Measurements from ENCODE around the gene ZNF580. TPM values are rescaled to one million over a fixed set of nuclear protein-coding genes. Genes with fewer than 3 reads are reported as not detected.
A peak's percentile ranks its signal among the peaks of the same experiment; 100 is the strongest.

ZNF580 gene
- total and polyA plus RNA-seq, 5 donors from 2014 or later = 14.3 to 30.8 (median 17.2) TPM

- peaks cover 0 to 23% (median 15%) of the 10 kb centered on the region in 4 donors for H3K4me1 Mint-ChIP-seq
- H3K27ac ChIP-seq (ENCODE audit: insufficient read depth, low read length, poor library complexity, severe bottlenecking) = peak overlapping the region; percentile 97
- H3K36me3 Mint-ChIP-seq = peaks cover 31% of the 10 kb centered on the region
- H3K27ac Mint-ChIP-seq = peak overlapping the region in 2 of 3 donors; percentile 96 to 98
- H3K9me3 Mint-ChIP-seq = peaks cover 0 to 2% (median 0%) of the 10 kb centered on the region in 7 donors
- H3K4me3 Mint-ChIP-seq = peak overlapping the region in 2 of 4 donors; percentile 41 to 42
- H3K27me3 Mint-ChIP-seq = no peaks in the 10 kb centered on the region
- DNase-seq (no peak), ATAC-seq (ENCODE audit: low read depth in 2 of 2) (no peak)
- peaks cover 16% of the 10 kb centered on the region for H3K36me3 ChIP-seq (ENCODE audit: control insufficient read depth, insufficient read depth, low read length)
- H3K4me3 ChIP-seq (ENCODE audit: low read depth, low read length) = no peak overlapping the region
- peaks cover 10% of the 10 kb centered on the region for H3K4me1 ChIP-seq (ENCODE audit: control insufficient read depth, insufficient read depth, low read length, poor library complexity, severe bottlenecking)
- no peaks in the 10 kb centered on the region for H3K9me3 ChIP-seq (ENCODE audit: control insufficient read depth in 2 of 2, low read length in 2 of 2)
- no peaks in the 10 kb centered on the region for H3K27me3 ChIP-seq (ENCODE audit: control insufficient read depth, insufficient read depth, low read length)
Measured at GRCh38 chr19:55598034-55598433, 42.8 kb upstream of the ZNF580 start.

GRCh38 chr19:55598719-55599467 is 41.9 kb upstream of the ZNF580 start:
- H3K4me3 Mint-ChIP-seq = peak overlapping the region; percentile 93 to 99 (median 98)
- peaks cover 27% of the 10 kb centered on the region for H3K36me3 Mint-ChIP-seq
- ATAC-seq (ENCODE audit: low read depth in 2 of 2) = peak; percentile 59 to 60

GRCh38 chr19:55599468-55599841 is 41.3 kb upstream of the ZNF580 start, which contains the start of gene FIZ1:
FIZ1 (minus strand) TSS chr19:55599517; CDS start chr19:55597865, 1,652 bp downstream.
- H3K4me3 ChIP-seq (ENCODE audit: low read depth, low read length) = peak within 1 kb of the TSS; percentile 98
- peaks cover 14% of the 10 kb centered on the region for H3K4me1 ChIP-seq (ENCODE audit: control insufficient read depth, insufficient read depth, low read length, poor library complexity, severe bottlenecking)
- H3K36me3 ChIP-seq (ENCODE audit: control insufficient read depth, insufficient read depth, low read length) = peaks cover 16% of the 10 kb centered on the region
- no peaks in the 10 kb centered on the region for H3K27me3 ChIP-seq (ENCODE audit: control insufficient read depth, insufficient read depth, low read length)
- Mint-ChIP-seq H3K4me3 (peak within 1 kb of the TSS; percentile 93 to 99 (median 98)), H3K9me3 (peaks cover 0 to 2% (median 0%) of the 10 kb centered on the region in 7 donors), H3K27ac (peak within 1 kb of the TSS; percentile 98 to 99 (median 98)), H3K4me1 (peaks cover 0 to 30% (median 18%) of the 10 kb centered on the region in 4 donors), H3K27me3 (no peaks in the 10 kb centered on the region), H3K36me3 (peaks cover 27% of the 10 kb centered on the region)
- H3K27ac ChIP-seq (ENCODE audit: insufficient read depth, low read length, poor library complexity, severe bottlenecking) = peak within 1 kb of the TSS; percentile 97
- ATAC-seq (ENCODE audit: low read depth in 2 of 2) = peak; percentile 73 to 79
- H3K9me3 ChIP-seq (ENCODE audit: control insufficient read depth in 2 of 2, low read length in 2 of 2) = no peaks in the 10 kb centered on the region
- peak; percentile 95 to 99 (median 97) for DNase-seq

More at GRCh38 chr19:55598719-55599467, 41.9 kb upstream of the ZNF580 start:
- DNase-seq = peak; percentile 85 to 94 (median 92)
- H3K9me3 Mint-ChIP-seq = peaks cover 0 to 2% (median 0%) of the 10 kb centered on the region in 7 donors
- H3K27me3 ChIP-seq (ENCODE audit: control insufficient read depth, insufficient read depth, low read length) = no peaks in the 10 kb centered on the region
- peaks cover 16% of the 10 kb centered on the region for H3K36me3 ChIP-seq (ENCODE audit: control insufficient read depth, insufficient read depth, low read length)
- peak overlapping the region; percentile 98 to 99 (median 98) for H3K27ac Mint-ChIP-seq
- H3K4me1 ChIP-seq (ENCODE audit: control insufficient read depth, insufficient read depth, low read length, poor library complexity, severe bottlenecking) = peaks cover 10% of the 10 kb centered on the region
- peaks cover 0 to 28% (median 17%) of the 10 kb centered on the region in 4 donors for H3K4me1 Mint-ChIP-seq
- peak overlapping the region; percentile 97 for H3K27ac ChIP-seq (ENCODE audit: insufficient read depth, low read length, poor library complexity, severe bottlenecking)
- H3K9me3 ChIP-seq (ENCODE audit: control insufficient read depth in 2 of 2, low read length in 2 of 2) = no peaks in the 10 kb centered on the region
- H3K27me3 Mint-ChIP-seq = no peaks in the 10 kb centered on the region
- peak overlapping the region; percentile 38 for H3K4me3 ChIP-seq (ENCODE audit: low read depth, low read length)

- no peaks in the 10 kb centered on the region for H3K27me3 ChIP-seq (ENCODE audit: control insufficient read depth, insufficient read depth, low read length)
- peaks cover 14% of the 10 kb centered on the region for H3K36me3 ChIP-seq (ENCODE audit: control insufficient read depth, insufficient read depth, low read length)
- Mint-ChIP-seq H3K27ac (peak within 1 kb of the TSS; percentile 98 to 99 (median 98)), H3K4me3 (peak within 1 kb of the TSS; percentile 93 to 99 (median 98)), H3K27me3 (no peaks in the 10 kb centered on the region), H3K4me1 (peaks cover 0 to 36% (median 23%) of the 10 kb centered on the region in 4 donors), H3K36me3 (peaks cover 22% of the 10 kb centered on the region), H3K9me3 (peaks cover 0 to 2% (median 0%) of the 10 kb centered on the region in 7 donors)
- H3K9me3 ChIP-seq (ENCODE audit: control insufficient read depth in 2 of 2, low read length in 2 of 2) = no peaks in the 10 kb centered on the region
- H3K27ac ChIP-seq (ENCODE audit: insufficient read depth, low read length, poor library complexity, severe bottlenecking) = peak within 1 kb of the TSS; percentile 97
- DNase-seq = peak; percentile 78 to 93 (median 93)
- peaks cover 19% of the 10 kb centered on the region for H3K4me1 ChIP-seq (ENCODE audit: control insufficient read depth, insufficient read depth, low read length, poor library complexity, severe bottlenecking)
- H3K4me3 ChIP-seq (ENCODE audit: low read depth, low read length) = peak within 1 kb of the TSS; percentile 98
- peak; percentile 65 to 68 for ATAC-seq (ENCODE audit: low read depth in 2 of 2)
Measured at GRCh38 chr19:55599842-55600661, 40.8 kb upstream of the ZNF580 start, which contains the start of gene ZNF524. ZNF524 (plus strand) TSS chr19:55600288; CDS start chr19:55602113, 1,825 bp downstream.

GRCh38 chr19:55600662-55601028 is 40.2 kb upstream of the ZNF580 start:
- H3K4me1 Mint-ChIP-seq = peaks cover 0 to 37% (median 24%) of the 10 kb centered on the region in 4 donors
- peaks cover 0 to 1% (median 0%) of the 10 kb centered on the region in 7 donors for H3K9me3 Mint-ChIP-seq
- DNase-seq (no peak), ATAC-seq (ENCODE audit: low read depth in 2 of 2) (no peak)
- no peaks in the 10 kb centered on the region for H3K9me3 ChIP-seq (ENCODE audit: control insufficient read depth in 2 of 2, low read length in 2 of 2)
- peak overlapping the region; percentile 97 for H3K27ac ChIP-seq (ENCODE audit: insufficient read depth, low read length, poor library complexity, severe bottlenecking)
- peak overlapping the region; percentile 71 for H3K4me3 ChIP-seq (ENCODE audit: low read depth, low read length)
- peaks cover 19% of the 10 kb centered on the region for H3K4me1 ChIP-seq (ENCODE audit: control insufficient read depth, insufficient read depth, low read length, poor library complexity, severe bottlenecking)
- H3K27me3 ChIP-seq (ENCODE audit: control insufficient read depth, insufficient read depth, low read length) = no peaks in the 10 kb centered on the region
- peaks cover 16% of the 10 kb centered on the region for H3K36me3 Mint-ChIP-seq
- H3K36me3 ChIP-seq (ENCODE audit: control insufficient read depth, insufficient read depth, low read length) = peaks cover 9% of the 10 kb centered on the region
- no peaks in the 10 kb centered on the region for H3K27me3 Mint-ChIP-seq
- H3K27ac Mint-ChIP-seq = peak overlapping the region; percentile 75 to 93 (median 85)
- peak overlapping the region; percentile 87 to 95 (median 88) for H3K4me3 Mint-ChIP-seq

GRCh38 chr19:55601084-55601483 is 39.7 kb upstream of the ZNF580 start:
- peak overlapping the region; percentile 75 to 93 (median 85) for H3K27ac Mint-ChIP-seq
- no peaks in the 10 kb centered on the region for H3K27me3 Mint-ChIP-seq
- DNase-seq (peak in 1 of 3 donors; percentile 9), ATAC-seq (ENCODE audit: low read depth in 2 of 2) (no peak)
- Histone ChIP-seq H3K27me3 (ENCODE audit: control insufficient read depth, insufficient read depth, low read length) (no peaks in the 10 kb centered on the region), H3K4me1 (ENCODE audit: control insufficient read depth, insufficient read depth, low read length, poor library complexity, severe bottlenecking) (peaks cover 24% of the 10 kb centered on the region), H3K4me3 (ENCODE audit: low read depth, low read length) (peak overlapping the region; percentile 71), H3K36me3 (ENCODE audit: control insufficient read depth, insufficient read depth, low read length) (peaks cover 5% of the 10 kb centered on the region), H3K9me3 (ENCODE audit: control insufficient read depth in 2 of 2, low read length in 2 of 2) (no peaks in the 10 kb centered on the region), H3K27ac (ENCODE audit: insufficient read depth, low read length, poor library complexity, severe bottlenecking) (peak overlapping the region; percentile 97)
- H3K4me3 Mint-ChIP-seq = peak overlapping the region; percentile 87 to 95 (median 88)
- H3K4me1 Mint-ChIP-seq = peaks cover 0 to 40% (median 27%) of the 10 kb centered on the region in 4 donors
- peaks cover 0 to 1% (median 0%) of the 10 kb centered on the region in 7 donors for H3K9me3 Mint-ChIP-seq
- peaks cover 12% of the 10 kb centered on the region for H3K36me3 Mint-ChIP-seq
